ENCODE results near the gene CCDC136.

Gene CCDC136

DNA sequence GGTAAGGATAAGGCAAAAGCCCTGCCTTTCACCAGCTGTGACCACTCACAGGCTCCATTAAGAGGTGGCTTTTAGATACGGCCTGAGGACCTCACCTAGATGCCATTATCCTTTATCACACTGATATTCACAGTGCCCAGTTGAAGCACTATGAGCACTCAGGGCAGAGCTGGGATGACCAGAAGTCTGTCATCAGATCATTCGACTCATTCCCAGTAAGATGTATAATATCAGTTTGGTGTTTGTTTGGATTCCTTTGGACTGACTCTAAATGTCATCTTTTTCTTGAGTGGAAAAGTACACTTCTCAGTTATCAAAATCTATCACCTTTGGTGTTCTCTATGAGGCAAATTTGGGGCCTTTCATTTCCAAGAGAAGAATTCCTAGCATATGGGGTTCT lies 18.7 kb downstream of the CCDC136 start:
- H3K79me2 ChIP-seq (ENCODE audit: insufficient read depth, low read length), result no peaks in the 10 kb centered on the region
- H3K4me2 ChIP-seq (ENCODE audit: low read length), result no peak overlapping the region
- no peaks in the 10 kb centered on the region for H4K20me1 ChIP-seq (ENCODE audit: insufficient read depth, low read length)
- no peaks in the 10 kb centered on the region for H3K9me3 ChIP-seq (ENCODE audit: low read length)
- H3K4me3 ChIP-seq (ENCODE audit: low read depth, low read length, poor library complexity, severe bottlenecking), result no peak overlapping the region
- no peaks in the 10 kb centered on the region for H3K4me1 ChIP-seq (ENCODE audit: insufficient read depth, low read length, severe bottlenecking)
- H3K36me3 ChIP-seq (ENCODE audit: insufficient read depth, low read length), result peaks cover 6% of the 10 kb centered on the region; the same call in 1 of the 2 replicates
- no peaks in the 10 kb centered on the region for H3F3A ChIP-seq (ENCODE audit: insufficient read depth, low read length)
- no peak overlapping the region for H3K27ac ChIP-seq (ENCODE audit: low read depth, low read length, poor library complexity, severe bottlenecking)
- no peak overlapping the region for H2AFZ ChIP-seq (ENCODE audit: low read length)
- H3K27me3 ChIP-seq (ENCODE audit: insufficient read depth, low read length), result peaks cover 5% of the 10 kb centered on the region; the same call in 1 of the 2 replicates
- H3K9ac ChIP-seq (ENCODE audit: low read length), result no peak overlapping the region
- H3K9me2 ChIP-seq (ENCODE audit: low read depth, low read length), result no peaks in the 10 kb centered on the region
- no peak for TF ChIP-seq CTCF (IDR thresholded peaks at IDR 0.05; ENCODE audit: low read length)
- no peak for TF ChIP-seq EZH2 (IDR thresholded peaks at IDR 0.05; ENCODE audit: borderline replicate concordance, low read length)

- H3K4me2 ChIP-seq (ENCODE audit: low read length), result no peak overlapping the region
- peaks cover 7% of the 10 kb centered on the region; the same call in 1 of the 2 replicates for H3K27me3 ChIP-seq (ENCODE audit: insufficient read depth, low read length)
- H3K9ac ChIP-seq (ENCODE audit: low read length), result no peak overlapping the region
- H3F3A ChIP-seq (ENCODE audit: insufficient read depth, low read length), result no peaks in the 10 kb centered on the region
- no peaks in the 10 kb centered on the region for H4K20me1 ChIP-seq (ENCODE audit: insufficient read depth, low read length)
- no peaks in the 10 kb centered on the region for H3K79me2 ChIP-seq (ENCODE audit: insufficient read depth, low read length)
- TF ChIP-seq CTCF (IDR thresholded peaks at IDR 0.05; ENCODE audit: low read length) (no peak), EZH2 (IDR thresholded peaks at IDR 0.05; ENCODE audit: borderline replicate concordance, low read length) (no peak)
- H3K9me3 ChIP-seq (ENCODE audit: low read length), result no peaks in the 10 kb centered on the region
- no peak overlapping the region for H2AFZ ChIP-seq (ENCODE audit: low read length)
- no peak overlapping the region for H3K4me3 ChIP-seq (ENCODE audit: low read depth, low read length, poor library complexity, severe bottlenecking)
- no peaks in the 10 kb centered on the region for H3K4me1 ChIP-seq (ENCODE audit: insufficient read depth, low read length, severe bottlenecking)
- no peak overlapping the region for H3K27ac ChIP-seq (ENCODE audit: low read depth, low read length, poor library complexity, severe bottlenecking)
- H3K36me3 ChIP-seq (ENCODE audit: insufficient read depth, low read length), result peaks cover under 1% of the 10 kb centered on the region; the same call in 1 of the 2 replicates
- H3K9me2 ChIP-seq (ENCODE audit: low read depth, low read length), result no peaks in the 10 kb centered on the region
Measured at GRCh38 chr7:128810997-128811396, 19.2 kb downstream of the CCDC136 start.

DNA sequence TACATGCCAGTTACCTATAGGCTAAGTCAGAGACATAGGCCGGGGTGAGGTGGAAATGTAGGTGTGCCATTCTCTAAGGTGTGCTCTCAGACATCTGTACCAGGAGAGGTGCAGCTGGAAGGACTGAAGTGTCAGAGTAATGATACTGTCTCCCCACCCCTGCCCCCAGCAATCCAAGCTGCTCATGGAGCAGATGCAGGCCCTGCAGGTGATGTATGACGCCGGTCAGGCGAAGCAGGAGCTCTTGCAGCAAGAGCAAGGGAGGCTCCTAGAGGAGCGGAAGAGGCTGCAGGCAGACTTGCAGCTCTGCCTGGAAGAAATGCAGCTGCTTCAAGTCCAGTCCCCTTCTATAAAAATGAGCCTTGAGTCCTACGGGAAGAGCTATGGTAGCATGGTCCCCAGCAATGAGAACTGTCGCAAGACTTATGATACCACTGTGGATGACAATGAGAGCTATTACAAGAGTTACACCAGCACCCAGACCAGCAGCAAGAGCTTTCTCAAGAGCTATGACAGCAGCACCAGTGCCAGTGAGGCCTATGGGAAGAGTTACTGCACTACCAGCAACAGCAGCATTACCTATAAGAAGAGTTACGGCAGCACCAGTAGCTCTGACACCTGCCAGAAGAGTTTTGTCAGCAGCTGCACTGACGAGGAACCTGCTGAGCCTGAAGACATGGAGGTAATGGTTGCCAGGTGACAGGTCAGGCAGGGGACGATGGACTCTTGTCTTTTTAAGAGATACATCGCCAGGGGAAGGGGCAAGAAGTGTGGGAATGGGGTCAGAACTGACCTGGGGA lies 20.1 kb downstream of the CCDC136 start:
- no peak overlapping the region for H3K27ac ChIP-seq (ENCODE audit: low read depth, low read length, poor library complexity, severe bottlenecking)
- no peak overlapping the region for H2AFZ ChIP-seq (ENCODE audit: low read length)
- no peak for TF ChIP-seq EZH2 (IDR thresholded peaks at IDR 0.05; ENCODE audit: borderline replicate concordance, low read length)
- TF ChIP-seq CTCF (IDR thresholded peaks at IDR 0.05; ENCODE audit: low read length), result no peak
- H3K9me3 ChIP-seq (ENCODE audit: low read length), result no peaks in the 10 kb centered on the region
- no peak overlapping the region for H3K4me3 ChIP-seq (ENCODE audit: low read depth, low read length, poor library complexity, severe bottlenecking)
- H3K9ac ChIP-seq (ENCODE audit: low read length), result no peak overlapping the region
- no peaks in the 10 kb centered on the region for H3K4me1 ChIP-seq (ENCODE audit: insufficient read depth, low read length, severe bottlenecking)
- no peaks in the 10 kb centered on the region for H3K36me3 ChIP-seq (ENCODE audit: insufficient read depth, low read length)
- H3K4me2 ChIP-seq (ENCODE audit: low read length), result no peak overlapping the region
- H3K27me3 ChIP-seq (ENCODE audit: insufficient read depth, low read length), result peaks cover 10% of the 10 kb centered on the region; the same call in 1 of the 2 replicates
- no peaks in the 10 kb centered on the region for H3F3A ChIP-seq (ENCODE audit: insufficient read depth, low read length)
- no peaks in the 10 kb centered on the region for H3K79me2 ChIP-seq (ENCODE audit: insufficient read depth, low read length)
- H3K9me2 ChIP-seq (ENCODE audit: low read depth, low read length), result no peaks in the 10 kb centered on the region
- H4K20me1 ChIP-seq (ENCODE audit: insufficient read depth, low read length), result no peaks in the 10 kb centered on the region

Measured in OCI-LY1 (cell line).